ENCODE data around the gene LST1. TPM values are rescaled to one million over a fixed set of nuclear protein-coding genes. Genes with fewer than 3 reads are reported as not detected.

Gene LST1
- total RNA-seq, 1 experiment from 2014 or later = not detected

Other genes with a start within 250 kb of the LST1 start
- 512 and 677 TPM in 2 replicates for gene HLA-B, start 229.1 kb upstream of the LST1 start, total RNA-seq (2014; rRNA removed; shearing (Covaris generic))
- 65.8 and 75.4 TPM in 2 replicates for gene MICA, start 182.7 kb upstream of the LST1 start, total RNA-seq (2014; rRNA removed; shearing (Covaris generic))
- gene MICB, start 88.1 kb upstream of the LST1 start, total RNA-seq (2014; rRNA removed; shearing (Covaris generic)) = 12.2 and 14.5 TPM in 2 replicates
- not detected in 2 replicates for gene MCCD1, start 57.3 kb upstream of the LST1 start, total RNA-seq (2014; rRNA removed; shearing (Covaris generic))
- 580 and 595 TPM in 2 replicates for gene DDX39B, start 44.3 kb upstream of the LST1 start, total RNA-seq (2014; rRNA removed; shearing (Covaris generic))
- 0.60 TPM in 1 of 2 replicates, not detected in the other for gene ATP6V1G2, start 39.7 kb upstream of the LST1 start, total RNA-seq (2014; rRNA removed; shearing (Covaris generic))
- 12.9 and 13.6 TPM in 2 replicates for gene NFKBIL1, start 38.7 kb upstream of the LST1 start, total RNA-seq (2014; rRNA removed; shearing (Covaris generic))
- not detected in 2 replicates for gene LTA, start 14.0 kb upstream of the LST1 start, total RNA-seq (2014; rRNA removed; shearing (Covaris generic))
- not detected in 2 replicates for gene TNF, start 10.7 kb upstream of the LST1 start, total RNA-seq (2014; rRNA removed; shearing (Covaris generic))
- not detected in 2 replicates for gene LTB, start 3.9 kb upstream of the LST1 start, total RNA-seq (2014; rRNA removed; shearing (Covaris generic))
- not detected in 2 replicates for gene NCR3, start 6.7 kb downstream of the LST1 start, total RNA-seq (2014; rRNA removed; shearing (Covaris generic))
- gene AIF1, start 29.0 kb downstream of the LST1 start, total RNA-seq (2014; rRNA removed; shearing (Covaris generic)) = not detected in 2 replicates
- gene PRRC2A, start 34.4 kb downstream of the LST1 start, total RNA-seq (2014; rRNA removed; shearing (Covaris generic)) = 26.2 and 36.1 TPM in 2 replicates
- gene BAG6, start 66.4 kb downstream of the LST1 start, total RNA-seq (2014; rRNA removed; shearing (Covaris generic)) = 122 and 138 TPM in 2 replicates
- gene APOM, start 69.6 kb downstream of the LST1 start, total RNA-seq (2014; rRNA removed; shearing (Covaris generic)) = 0.91 and 1.1 TPM in 2 replicates
- gene C6orf47, start 74.5 kb downstream of the LST1 start, total RNA-seq (2014; rRNA removed; shearing (Covaris generic)) = 19.3 and 20.8 TPM in 2 replicates
- 13.4 and 15.9 TPM in 2 replicates for gene GPANK1, start 78.7 kb downstream of the LST1 start, total RNA-seq (2014; rRNA removed; shearing (Covaris generic))
- 443 and 553 TPM in 2 replicates for gene CSNK2B, start 79.8 kb downstream of the LST1 start, total RNA-seq (2014; rRNA removed; shearing (Covaris generic))
- not detected in 2 replicates for gene LY6G5B, start 83.7 kb downstream of the LST1 start, total RNA-seq (2014; rRNA removed; shearing (Covaris generic))
- gene LY6G5C, start 94.8 kb downstream of the LST1 start, total RNA-seq (2014; rRNA removed; shearing (Covaris generic)) = 0.97 TPM in 1 of 2 replicates, not detected in the other
- gene ABHD16A, start 117.0 kb downstream of the LST1 start, total RNA-seq (2014; rRNA removed; shearing (Covaris generic)) = 28.0 and 34.6 TPM in 2 replicates
- not detected in 2 replicates for gene LY6G6F, start 120.6 kb downstream of the LST1 start, total RNA-seq (2014; rRNA removed; shearing (Covaris generic))
- not detected in 2 replicates for gene LY6G6D, start 129.1 kb downstream of the LST1 start, total RNA-seq (2014; rRNA removed; shearing (Covaris generic))
- not detected in 2 replicates for gene LY6G6C, start 135.5 kb downstream of the LST1 start, total RNA-seq (2014; rRNA removed; shearing (Covaris generic))
- gene MPIG6B, start 137.1 kb downstream of the LST1 start, total RNA-seq (2014; rRNA removed; shearing (Covaris generic)) = not detected in 2 replicates
- gene DDAH2, start 143.0 kb downstream of the LST1 start, total RNA-seq (2014; rRNA removed; shearing (Covaris generic)) = 75.2 and 101 TPM in 2 replicates
- gene CLIC1, start 150.3 kb downstream of the LST1 start, total RNA-seq (2014; rRNA removed; shearing (Covaris generic)) = 710 and 730 TPM in 2 replicates
- 5.3 and 10.8 TPM in 2 replicates for gene MSH5, start 153.7 kb downstream of the LST1 start, total RNA-seq (2014; rRNA removed; shearing (Covaris generic))
- 0.21 and 2.8 TPM in 2 replicates for gene SAPCD1, start 176.4 kb downstream of the LST1 start, total RNA-seq (2014; rRNA removed; shearing (Covaris generic))
- 0.37 and 2.2 TPM in 2 replicates for gene VWA7, start 191.1 kb downstream of the LST1 start, total RNA-seq (2014; rRNA removed; shearing (Covaris generic))
- 37.3 and 37.5 TPM in 2 replicates for gene VARS1, start 209.5 kb downstream of the LST1 start, total RNA-seq (2014; rRNA removed; shearing (Covaris generic))
- 108 and 123 TPM in 2 replicates for gene LSM2, start 220.7 kb downstream of the LST1 start, total RNA-seq (2014; rRNA removed; shearing (Covaris generic))
- gene HSPA1L, start 229.0 kb downstream of the LST1 start, total RNA-seq (2014; rRNA removed; shearing (Covaris generic)) = 0.85 and 1.0 TPM in 2 replicates
- gene HSPA1A, start 229.3 kb downstream of the LST1 start, total RNA-seq (2014; rRNA removed; shearing (Covaris generic)) = 29.8 and 31.5 TPM in 2 replicates
- 84.4 and 109 TPM in 2 replicates for gene HSPA1B, start 241.5 kb downstream of the LST1 start, total RNA-seq (2014; rRNA removed; shearing (Covaris generic))

Measured in H4 (cell line).